ENCODE measurements around the gene ZP1.

ZP1 gene

DNA sequence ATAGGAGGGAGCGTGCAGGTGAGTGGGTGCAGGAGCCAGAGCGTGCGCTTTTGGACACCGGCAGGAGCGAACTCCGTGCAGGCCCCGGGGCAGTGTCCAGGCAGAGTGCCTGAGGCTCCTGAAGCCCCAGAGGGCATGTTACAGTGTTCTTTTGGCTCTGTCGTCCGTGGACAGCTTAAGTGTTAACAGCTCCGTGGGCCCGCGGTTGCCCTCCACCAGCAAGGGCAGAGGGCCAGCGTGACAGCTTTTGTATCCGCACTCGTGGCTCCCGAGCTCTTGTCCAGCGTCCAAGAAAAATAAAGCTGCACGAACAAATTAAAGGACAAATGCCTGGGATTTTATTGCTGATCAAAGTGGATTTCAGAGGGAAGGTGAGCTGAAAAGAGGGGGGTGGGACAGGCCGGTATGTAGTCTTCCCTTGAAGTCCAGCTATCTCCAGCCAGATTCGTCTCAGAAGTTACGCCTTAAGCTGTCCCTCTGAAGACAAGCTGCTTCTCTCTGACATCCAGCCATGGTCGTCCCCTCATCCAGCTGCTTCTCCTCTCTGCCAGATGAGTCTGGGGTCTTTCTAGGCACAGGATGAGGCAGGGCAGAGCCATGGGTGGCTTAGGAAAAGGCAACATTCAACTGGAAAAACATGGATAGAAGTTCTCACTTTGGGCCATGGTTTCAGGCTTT, 45.6 kb downstream of the ZP1 start:
- TF ChIP-seq FOXP2 (optimal IDR thresholded peaks at IDR 0.05; ENCODE audit: borderline replicate concordance, extremely low read depth, extremely low read length, insufficient read depth) (no peak), POLR2AphosphoS5 (IDR thresholded peaks at IDR 0.05; ENCODE audit: low read depth, low read length) (no peak), TAF1 (IDR thresholded peaks at IDR 0.05; ENCODE audit: borderline replicate concordance, insufficient read depth, low read length) (no peak), SIN3A (IDR thresholded peaks at IDR 0.05; ENCODE audit: borderline replicate concordance, insufficient read depth, low read length) (no peak)
- TF ChIP-seq, protein P1, sequence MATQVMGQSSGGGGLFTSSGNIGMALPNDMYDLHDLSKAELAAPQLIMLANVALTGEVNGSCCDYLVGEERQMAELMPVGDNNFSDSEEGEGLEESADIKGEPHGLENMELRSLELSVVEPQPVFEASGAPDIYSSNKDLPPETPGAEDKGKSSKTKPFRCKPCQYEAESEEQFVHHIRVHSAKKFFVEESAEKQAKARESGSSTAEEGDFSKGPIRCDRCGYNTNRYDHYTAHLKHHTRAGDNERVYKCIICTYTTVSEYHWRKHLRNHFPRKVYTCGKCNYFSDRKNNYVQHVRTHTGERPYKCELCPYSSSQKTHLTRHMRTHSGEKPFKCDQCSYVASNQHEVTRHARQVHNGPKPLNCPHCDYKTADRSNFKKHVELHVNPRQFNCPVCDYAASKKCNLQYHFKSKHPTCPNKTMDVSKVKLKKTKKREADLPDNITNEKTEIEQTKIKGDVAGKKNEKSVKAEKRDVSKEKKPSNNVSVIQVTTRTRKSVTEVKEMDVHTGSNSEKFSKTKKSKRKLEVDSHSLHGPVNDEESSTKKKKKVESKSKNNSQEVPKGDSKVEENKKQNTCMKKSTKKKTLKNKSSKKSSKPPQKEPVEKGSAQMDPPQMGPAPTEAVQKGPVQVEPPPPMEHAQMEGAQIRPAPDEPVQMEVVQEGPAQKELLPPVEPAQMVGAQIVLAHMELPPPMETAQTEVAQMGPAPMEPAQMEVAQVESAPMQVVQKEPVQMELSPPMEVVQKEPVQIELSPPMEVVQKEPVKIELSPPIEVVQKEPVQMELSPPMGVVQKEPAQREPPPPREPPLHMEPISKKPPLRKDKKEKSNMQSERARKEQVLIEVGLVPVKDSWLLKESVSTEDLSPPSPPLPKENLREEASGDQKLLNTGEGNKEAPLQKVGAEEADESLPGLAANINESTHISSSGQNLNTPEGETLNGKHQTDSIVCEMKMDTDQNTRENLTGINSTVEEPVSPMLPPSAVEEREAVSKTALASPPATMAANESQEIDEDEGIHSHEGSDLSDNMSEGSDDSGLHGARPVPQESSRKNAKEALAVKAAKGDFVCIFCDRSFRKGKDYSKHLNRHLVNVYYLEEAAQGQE (IDR thresholded peaks at IDR 0.05; ENCODE audit: insufficient read depth in 1 of 2, low read depth in 2 of 2, low read length in 2 of 2) = no peak

DNA sequence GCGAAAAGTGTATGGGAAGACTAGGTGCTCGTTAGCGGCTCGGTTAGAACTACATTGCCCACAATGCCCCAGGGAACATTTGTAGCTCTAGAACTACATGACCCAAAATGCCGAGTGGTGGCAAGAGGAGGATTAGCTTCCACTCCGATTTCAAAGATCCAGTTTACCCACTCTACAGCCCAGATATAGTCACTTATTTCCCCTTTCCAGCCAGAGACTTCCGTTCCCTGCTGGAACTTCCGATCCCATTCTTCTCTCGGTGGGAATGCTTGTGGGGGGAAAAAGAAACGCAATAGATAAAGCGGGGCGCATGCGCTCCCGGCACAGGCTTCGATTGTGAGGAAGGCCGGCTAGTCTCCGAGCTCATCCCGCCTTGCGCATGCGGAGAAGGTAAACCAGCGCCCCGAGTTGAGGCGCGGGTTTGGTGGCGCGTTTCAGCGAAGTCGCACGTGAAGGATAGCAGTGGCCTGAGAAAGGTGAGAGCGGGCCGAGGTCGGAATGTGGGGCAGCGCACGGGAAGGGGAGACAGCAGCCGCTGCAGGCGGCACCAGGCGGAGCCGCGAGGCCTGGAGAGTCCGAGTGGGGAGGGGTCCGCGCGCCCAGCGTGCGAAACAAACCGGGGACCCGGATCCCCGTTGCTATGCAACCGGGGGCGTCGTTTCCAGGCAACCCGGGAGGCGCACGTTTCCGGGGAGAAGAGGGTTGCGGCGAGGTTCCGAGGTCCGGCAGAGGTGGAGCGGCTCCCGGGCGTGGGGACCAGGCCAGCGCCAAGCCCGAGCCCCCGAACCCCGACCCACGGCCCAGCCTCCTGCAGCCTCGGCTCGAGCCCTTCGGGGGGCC, 46.7 kb downstream of the ZP1 start, which contains the start of gene TMEM109:
TSS of gene TMEM109 (plus strand) at position 366 of the 840 bp plus-strand sequence. CDS start 5,536 bp downstream, outside the sequence.
- TF ChIP-seq, protein P1 (IDR thresholded peaks at IDR 0.05; ENCODE audit: insufficient read depth in 1 of 2, low read depth in 2 of 2, low read length in 2 of 2) = no peak
- TF ChIP-seq TAF1 (IDR thresholded peaks at IDR 0.05; ENCODE audit: borderline replicate concordance, insufficient read depth, low read length) (peak; percentile 49; the same call in 1 of the 2 replicates), SIN3A (IDR thresholded peaks at IDR 0.05; ENCODE audit: borderline replicate concordance, insufficient read depth, low read length) (peak; percentile 13; the same call in 1 of the 2 replicates), POLR2AphosphoS5 (IDR thresholded peaks at IDR 0.05; ENCODE audit: low read depth, low read length) (peak; percentile 61), FOXP2 (optimal IDR thresholded peaks at IDR 0.05; ENCODE audit: borderline replicate concordance, extremely low read depth, extremely low read length, insufficient read depth) (peak; percentile 30)

- TF ChIP-seq POLR2AphosphoS5 (IDR thresholded peaks at IDR 0.05; ENCODE audit: low read depth, low read length) = no peak
- no peak for TF ChIP-seq TAF1 (IDR thresholded peaks at IDR 0.05; ENCODE audit: borderline replicate concordance, insufficient read depth, low read length)
- TF ChIP-seq, protein P1 (IDR thresholded peaks at IDR 0.05; ENCODE audit: insufficient read depth in 1 of 2, low read depth in 2 of 2, low read length in 2 of 2) = no peak
- no peak for TF ChIP-seq FOXP2 (optimal IDR thresholded peaks at IDR 0.05; ENCODE audit: borderline replicate concordance, extremely low read depth, extremely low read length, insufficient read depth)
- TF ChIP-seq SIN3A (IDR thresholded peaks at IDR 0.05; ENCODE audit: borderline replicate concordance, insufficient read depth, low read length) = no peak
Observed at GRCh38 chr11:60914633-60915247, 47.4 kb downstream of the ZP1 start.

DNA sequence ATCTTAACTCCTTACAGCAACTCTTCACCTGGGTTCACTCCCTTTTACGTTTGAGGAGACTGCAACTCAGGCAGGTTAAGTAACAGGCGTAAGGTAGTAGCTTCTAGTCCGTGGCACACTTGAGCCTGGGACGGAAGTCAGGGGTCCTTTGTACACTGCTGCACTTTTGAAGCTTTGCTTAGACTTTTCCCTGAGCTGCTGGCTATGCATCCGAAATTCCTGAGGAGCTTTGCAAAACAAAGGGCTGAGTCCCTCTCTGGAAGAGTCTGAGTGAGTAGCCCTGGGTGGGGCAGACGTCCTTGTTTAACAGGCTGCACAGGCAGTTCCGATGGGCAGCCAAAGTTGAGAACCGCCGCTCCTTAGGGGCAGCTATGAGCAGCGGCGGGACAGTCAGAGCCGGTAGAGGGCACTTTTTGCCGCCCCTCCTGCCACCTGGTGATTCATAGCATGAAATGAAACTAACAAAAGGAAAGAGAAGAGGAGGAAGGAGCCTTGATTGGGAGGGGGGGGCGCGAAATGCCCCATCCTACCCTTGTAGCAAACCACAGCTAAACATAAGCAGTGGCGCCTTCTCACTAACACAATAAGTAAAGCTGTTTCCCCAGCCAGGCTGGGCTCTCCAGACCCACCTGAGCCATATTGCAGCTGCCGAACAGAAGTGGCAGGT, 48.0 kb downstream of the ZP1 start:
- TF ChIP-seq, protein P1 (IDR thresholded peaks at IDR 0.05; ENCODE audit: insufficient read depth in 1 of 2, low read depth in 2 of 2, low read length in 2 of 2) = no peak
- TF ChIP-seq TAF1 (IDR thresholded peaks at IDR 0.05; ENCODE audit: borderline replicate concordance, insufficient read depth, low read length) (no peak), SIN3A (IDR thresholded peaks at IDR 0.05; ENCODE audit: borderline replicate concordance, insufficient read depth, low read length) (no peak), POLR2AphosphoS5 (IDR thresholded peaks at IDR 0.05; ENCODE audit: low read depth, low read length) (no peak), FOXP2 (optimal IDR thresholded peaks at IDR 0.05; ENCODE audit: borderline replicate concordance, extremely low read depth, extremely low read length, insufficient read depth) (no peak)

Measured in PFSK-1 (cell line).